KOPT-K1 (cell line): ENCODE measurements around the gene GOLGA7B.

Experiments used
- H3K27ac ChIP-seq: fragments of 200-600 bp; sonication (generic); 2 replicates; pipeline ENCODE4 v1.5.1; 2016; ENCODE audit warnings: antibody characterized with exemption, mild to moderate bottlenecking, low read depth, low read length; ENCODE audit not compliant: poor library complexity, severe bottlenecking
- H3K36me3 ChIP-seq: fragments of 200-600 bp; sonication (generic); 2 replicates; pipeline ENCODE4 v1.5.1; 2017; ENCODE audit warnings: antibody characterized with exemption, mild to moderate bottlenecking, low read length, moderate library complexity; ENCODE audit not compliant: insufficient read depth
- H3K9me3 ChIP-seq: fragments of 200-600 bp; sonication (generic); 2 replicates; pipeline ENCODE4 v1.5.1; 2017; ENCODE audit warnings: antibody characterized with exemption, low read length, mild to moderate bottlenecking; ENCODE audit not compliant: insufficient read depth, poor library complexity, severe bottlenecking

Gene GOLGA7B

DNA sequence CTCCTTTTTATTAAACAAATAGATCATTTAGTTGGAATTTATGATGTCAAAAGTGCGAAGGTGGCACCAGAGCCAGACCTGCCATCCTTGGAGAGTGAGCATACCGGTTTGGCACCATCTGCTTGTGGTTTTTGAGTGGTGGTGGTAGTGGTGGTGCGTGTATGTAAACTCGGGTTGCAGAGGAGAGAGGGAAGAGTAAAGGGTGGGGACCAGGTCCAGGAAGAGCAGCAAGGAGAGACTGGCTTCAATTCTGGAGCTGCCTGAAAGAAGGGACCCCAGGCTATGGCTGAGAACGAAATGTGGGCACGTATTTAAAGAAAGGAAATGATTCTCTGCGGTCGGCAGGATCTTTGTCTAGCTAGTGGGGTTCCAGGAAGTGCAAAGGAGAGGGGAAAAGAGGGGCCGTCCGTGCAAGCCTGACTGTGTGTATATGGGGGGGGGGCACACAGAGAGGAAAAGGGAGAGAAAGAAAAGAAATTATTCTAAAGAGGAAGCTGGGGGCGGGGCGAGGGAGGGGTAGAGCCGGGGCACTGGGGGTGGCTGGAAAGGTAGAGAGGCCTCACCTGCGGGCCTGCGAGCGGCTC lies 448 bp upstream of the GOLGA7B start:
- Histone ChIP-seq H3K27ac (no peak overlapping the region), H3K36me3 (no peaks in the 10 kb centered on the region), H3K9me3 (no peaks in the 10 kb centered on the region)

- Histone ChIP-seq H3K9me3 (no peaks in the 10 kb centered on the region), H3K36me3 (no peaks in the 10 kb centered on the region), H3K27ac (no peak overlapping the region)
Observed at GRCh38 chr10:97850446-97850845, 803 bp downstream of the GOLGA7B start.

GRCh38 chr10:97851341-97852001 lies 1.8 kb downstream of the GOLGA7B start:
- Histone ChIP-seq H3K9me3 (no peaks in the 10 kb centered on the region), H3K27ac (no peak overlapping the region), H3K36me3 (no peaks in the 10 kb centered on the region)

DNA sequence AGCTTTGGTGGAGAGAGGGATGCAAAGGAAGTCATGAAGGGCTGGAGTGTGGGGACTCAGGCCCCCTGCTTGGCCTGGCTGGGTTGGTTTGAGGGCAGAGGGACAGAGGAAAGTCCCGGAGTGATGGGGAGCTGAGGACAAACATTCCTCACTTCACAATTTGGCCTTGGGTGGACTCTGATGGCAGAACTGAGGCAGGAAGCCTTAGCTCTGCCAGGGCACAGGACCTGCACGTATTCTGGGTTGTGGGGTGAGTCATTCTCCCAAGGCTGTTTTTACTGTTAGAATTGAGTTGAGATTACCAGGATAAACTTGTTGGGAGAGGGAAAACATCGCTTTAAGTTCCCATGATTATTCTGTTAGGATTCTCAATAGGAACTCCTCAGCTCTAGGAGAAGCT lies 2.6 kb downstream of the GOLGA7B start:
- Histone ChIP-seq H3K9me3 (no peaks in the 10 kb centered on the region), H3K36me3 (no peaks in the 10 kb centered on the region), H3K27ac (no peak overlapping the region)

DNA sequence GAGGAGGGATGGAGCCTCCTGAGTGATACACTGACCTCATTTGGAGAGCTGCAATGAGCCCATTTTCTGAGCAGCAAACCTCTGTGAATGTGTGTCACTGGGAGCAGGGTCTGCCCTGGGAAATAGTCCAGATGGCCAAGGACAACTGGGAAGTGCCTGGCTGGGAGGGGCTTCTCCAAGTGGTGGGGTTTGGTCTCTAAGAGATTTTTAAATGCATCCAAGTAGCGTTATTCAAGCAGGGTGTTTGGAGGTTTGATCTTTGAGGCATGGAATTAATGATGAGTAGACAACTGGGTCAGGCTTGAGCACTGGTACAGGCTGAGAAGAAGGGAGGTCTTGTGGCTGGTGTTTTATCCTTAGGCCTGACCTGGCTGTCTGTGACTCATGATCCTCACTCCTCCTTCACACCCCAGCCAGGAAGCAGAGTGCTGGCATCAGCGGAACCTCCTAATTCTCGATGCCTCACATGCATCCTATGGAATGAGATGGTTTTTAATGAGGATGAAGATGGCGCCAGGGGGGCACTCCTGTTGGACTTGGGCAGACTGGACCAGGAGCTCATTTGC lies 3.3 kb downstream of the GOLGA7B start:
- Histone ChIP-seq H3K36me3 (no peaks in the 10 kb centered on the region), H3K27ac (no peak overlapping the region), H3K9me3 (no peaks in the 10 kb centered on the region)

DNA sequence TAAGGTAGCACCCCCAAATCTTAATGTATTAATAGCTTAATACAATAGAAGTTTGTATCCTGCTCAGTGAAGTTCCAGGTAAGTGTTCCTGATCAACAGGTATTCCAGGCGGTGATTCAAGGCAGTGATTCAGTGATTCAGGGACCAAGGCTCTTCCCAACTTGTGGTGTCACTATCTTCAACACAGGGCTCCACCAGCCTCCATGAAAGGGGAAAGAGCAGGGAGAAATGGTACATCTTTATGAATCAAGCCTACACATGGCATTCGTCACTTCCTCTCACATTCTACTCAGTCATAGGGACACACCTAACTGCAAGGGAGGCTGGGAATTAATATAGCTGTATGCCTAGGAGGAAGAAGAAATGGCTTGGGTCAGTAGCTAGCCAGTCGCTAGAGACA lies 5.1 kb downstream of the GOLGA7B start:
- Histone ChIP-seq H3K9me3 (no peaks in the 10 kb centered on the region), H3K27ac (no peak overlapping the region), H3K36me3 (no peaks in the 10 kb centered on the region)

DNA sequence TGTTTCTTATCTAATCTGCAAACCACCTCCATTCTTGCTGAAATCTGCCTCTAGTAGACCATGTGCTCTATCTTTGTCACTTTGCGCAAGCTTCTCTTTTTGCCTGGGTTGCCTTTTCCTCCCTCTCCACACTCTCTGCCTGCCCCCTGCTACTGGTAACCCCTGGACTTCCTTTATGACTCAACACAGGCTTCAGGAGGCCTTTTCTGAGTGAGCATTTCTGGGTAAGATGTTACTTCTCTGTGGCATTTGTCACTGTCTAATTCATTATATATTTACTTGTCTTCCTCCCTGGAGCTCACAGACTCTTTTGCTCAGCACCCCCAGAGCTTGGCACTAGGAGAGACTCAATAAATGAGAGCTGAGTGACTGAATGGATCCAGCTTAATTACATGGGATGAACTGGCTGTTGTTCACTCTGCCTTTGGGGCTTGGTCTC lies 8.4 kb downstream of the GOLGA7B start:
- no peak overlapping the region for H3K27ac ChIP-seq

DNA sequence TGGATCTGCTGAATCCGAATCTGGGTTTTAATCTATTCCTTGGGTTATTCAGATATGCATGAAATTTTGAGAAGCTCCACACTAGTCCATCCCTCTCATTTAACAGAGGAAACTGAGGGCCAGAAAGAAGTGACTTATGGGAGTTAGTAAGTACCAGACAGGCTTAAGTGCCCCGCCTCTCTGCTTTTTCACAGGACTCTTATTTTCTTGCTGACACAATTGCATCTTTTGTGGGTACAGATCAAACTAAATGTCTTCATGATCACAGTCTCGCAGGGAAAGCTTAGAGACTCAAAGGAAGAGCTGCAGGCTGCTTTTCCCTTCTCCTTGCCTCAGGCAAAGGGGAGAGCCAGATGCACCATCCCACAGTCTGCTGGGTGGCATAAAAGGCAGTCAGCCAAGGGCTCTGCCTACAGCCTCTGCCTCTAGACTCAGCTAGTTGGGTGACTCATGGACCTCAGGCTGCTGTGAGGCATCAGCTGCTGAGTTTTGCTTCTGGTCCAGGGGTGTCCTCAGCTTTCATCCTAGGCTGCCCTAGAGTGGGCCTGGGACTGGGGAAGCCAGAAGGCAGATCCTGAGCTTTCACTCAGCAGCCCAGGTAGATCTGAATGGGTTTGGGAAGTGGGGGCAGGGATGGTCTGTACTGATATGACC lies 11.6 kb downstream of the GOLGA7B start:
- Histone ChIP-seq H3K36me3 (no peaks in the 10 kb centered on the region), H3K9me3 (no peaks in the 10 kb centered on the region), H3K27ac (no peak overlapping the region)

More for the DNA sequence above, 8.4 kb downstream of the GOLGA7B start:
- no peaks in the 10 kb centered on the region for H3K36me3 ChIP-seq
- H3K9me3 ChIP-seq = no peaks in the 10 kb centered on the region

- no peaks in the 10 kb centered on the region for H3K9me3 ChIP-seq
- H3K27ac ChIP-seq = no peak overlapping the region
Observed at GRCh38 chr10:97861924-97862323, 12.3 kb downstream of the GOLGA7B start.

DNA sequence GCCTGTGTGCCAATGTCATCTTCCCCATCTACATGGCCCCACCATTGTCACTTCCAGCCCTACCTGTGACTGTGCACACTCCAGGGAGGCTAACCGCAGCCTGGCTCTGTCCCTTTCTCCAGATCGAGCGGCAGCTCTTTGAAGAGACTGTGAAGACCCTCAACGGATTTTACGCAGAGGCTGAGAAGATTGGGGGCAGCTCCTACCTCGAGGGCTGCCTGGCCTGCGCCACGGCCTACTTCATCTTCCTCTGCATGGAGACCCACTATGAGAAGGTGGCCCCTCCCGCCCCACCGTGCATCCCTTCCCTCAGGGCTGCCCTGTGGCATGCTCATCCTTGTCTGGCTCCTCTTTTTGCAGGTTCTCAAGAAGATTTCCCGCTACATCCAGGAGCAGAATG lies 14.2 kb downstream of the GOLGA7B start:
- Histone ChIP-seq H3K36me3 (no peaks in the 10 kb centered on the region), H3K27ac (no peak overlapping the region), H3K9me3 (no peaks in the 10 kb centered on the region)

More at GRCh38 chr10:97861924-97862323, 12.3 kb downstream of the GOLGA7B start:
- H3K36me3 ChIP-seq = no peaks in the 10 kb centered on the region

- Histone ChIP-seq H3K27ac (no peak overlapping the region), H3K36me3 (no peaks in the 10 kb centered on the region), H3K9me3 (no peaks in the 10 kb centered on the region)
Observed at GRCh38 chr10:97865488-97865887, 15.8 kb downstream of the GOLGA7B start.

DNA sequence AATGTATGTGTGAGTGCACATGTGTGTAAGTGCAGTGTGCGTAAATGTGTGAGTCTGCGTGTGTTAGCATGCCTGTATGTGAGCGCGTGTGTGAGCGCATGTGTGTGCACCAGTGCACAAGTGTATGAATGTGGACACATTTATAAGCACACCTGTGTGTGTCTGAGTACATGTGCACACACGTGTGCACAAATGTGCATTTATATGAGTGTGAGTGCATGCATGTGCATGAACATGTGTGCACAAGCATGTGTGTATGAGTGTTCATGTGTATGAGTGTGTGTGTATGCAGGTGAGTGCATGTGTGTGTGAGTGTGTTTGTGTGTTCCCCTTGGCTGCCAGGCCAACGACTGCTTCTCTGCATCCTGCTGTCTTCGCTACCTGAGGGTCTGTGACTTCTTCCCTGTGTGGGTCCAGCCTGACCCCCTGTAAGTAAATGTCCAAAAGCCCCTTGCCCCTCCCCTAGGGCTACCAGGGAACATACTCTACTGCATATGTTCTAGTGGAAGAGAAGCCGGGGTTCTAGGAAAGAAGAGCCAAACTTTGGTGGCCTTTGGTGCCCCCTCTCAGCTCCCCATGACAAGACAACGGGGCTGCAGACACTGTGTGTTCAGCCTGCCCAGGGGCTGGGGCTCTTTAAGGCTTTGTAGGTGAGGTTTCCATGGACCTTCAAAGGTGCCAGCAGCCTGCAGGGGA lies 17.0 kb downstream of the GOLGA7B start:
- no peaks in the 10 kb centered on the region for H3K9me3 ChIP-seq
- no peaks in the 10 kb centered on the region for H3K36me3 ChIP-seq
- H3K27ac ChIP-seq = no peak overlapping the region

GRCh38 chr10:97867220-97867800 lies 17.7 kb downstream of the GOLGA7B start:
- no peaks in the 10 kb centered on the region for H3K9me3 ChIP-seq
- no peaks in the 10 kb centered on the region for H3K36me3 ChIP-seq
- H3K27ac ChIP-seq = no peak overlapping the region

DNA sequence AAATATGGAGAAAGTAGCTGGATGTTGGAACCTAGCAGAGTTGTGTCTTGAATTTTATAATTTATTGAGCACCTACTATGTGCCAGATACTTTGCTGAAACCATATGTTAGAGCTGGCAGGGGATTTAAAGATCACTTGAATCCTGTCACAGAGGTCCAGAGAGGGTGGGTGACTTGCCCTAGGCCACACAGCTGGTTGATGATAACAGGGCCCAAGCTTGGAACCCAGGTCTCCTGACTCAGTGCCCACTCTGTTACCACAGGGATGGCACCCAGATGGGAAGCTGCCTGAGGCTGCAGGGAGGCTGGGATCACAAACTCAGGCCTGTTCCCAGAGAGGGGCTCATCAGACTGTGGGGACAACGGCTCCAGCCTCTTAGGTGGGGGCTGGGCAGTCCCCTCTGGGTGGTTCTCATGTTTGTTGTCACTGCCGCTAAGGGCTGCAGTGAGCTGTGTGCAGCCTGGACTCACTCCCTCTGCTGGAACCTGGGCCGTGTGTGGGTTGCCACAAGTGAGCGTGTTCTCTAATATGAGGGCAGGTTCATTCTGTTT lies 18.6 kb downstream of the GOLGA7B start:
- H3K27ac ChIP-seq = no peak overlapping the region

More for the DNA sequence above, 18.6 kb downstream of the GOLGA7B start:
- Histone ChIP-seq H3K9me3 (no peaks in the 10 kb centered on the region), H3K36me3 (no peaks in the 10 kb centered on the region)
